WTC11 (cell line): ENCODE measurements around the gene GRAMD1A. TPM values are rescaled to one million over a fixed set of nuclear protein-coding genes. Genes with fewer than 3 reads are reported as not detected.
A peak's percentile ranks its signal among the peaks of the same experiment; 100 is the strongest.

Experiments
- ATAC-seq: fragments of 200-7000 bp; cut with Tn5 transposase; 2 replicates; pipeline ENCODE4 v1.10.0; 2021; ENCODE audit warnings: mild to moderate bottlenecking, moderate library complexity
- CTCF ChIA-PET: fragments of 300-600 bp; sonication (Branson Sonifier 250); formaldehyde crosslinking; loops from one replicate; lab custom pipeline; 2021; ENCODE audit warnings: antibody characterized with exemption; lab: Charles Lee
- POLR2A ChIA-PET: fragments of 350-600 bp; sonication (Branson Sonifier 250); formaldehyde crosslinking; loops from one replicate; lab custom pipeline; 2021; ENCODE audit warnings: antibody characterized with exemption; lab: Charles Lee
- DNase-seq: peaks from one replicate; pipeline ENCODE4 v3.0.0; 2021; ENCODE audit warnings: low spot score
- H3K27ac Mint-ChIP-seq: 2 replicates; pipeline ENCODE4 v1.8.0; 2021; ENCODE audit warnings: mixed read lengths
- H3K27me3 Mint-ChIP-seq: 2 replicates; pipeline ENCODE4 v1.8.0; 2021; ENCODE audit warnings: low read depth, mild to moderate bottlenecking, moderate library complexity, mixed read lengths
- H3K36me3 Mint-ChIP-seq: 2 replicates; pipeline ENCODE4 v1.8.0; 2021; ENCODE audit warnings: mixed read lengths
- H3K4me1 Mint-ChIP-seq: 2 replicates; pipeline ENCODE4 v1.8.0; 2022; ENCODE audit warnings: mixed read lengths
- H3K4me3 Mint-ChIP-seq: 2 replicates; pipeline ENCODE4 v1.8.0; 2021; ENCODE audit warnings: mild to moderate bottlenecking, moderate library complexity, mixed read lengths
- H3K9me3 Mint-ChIP-seq: 2 replicates; pipeline ENCODE4 v1.8.0; 2021; ENCODE audit warnings: mixed read lengths
- ATF2 ChIP-seq: sonication (generic); formaldehyde crosslinking; IDR thresholded peaks from 2 replicates; pipeline ENCODE4 v1.8.1; 2022; ENCODE audit warnings: low read depth, missing genetic modification reagents, borderline replicate concordance
- CTCF ChIP-seq: fragments of 200-600 bp; IDR thresholded peaks from 2 replicates; pipeline ENCODE4 v1.8.0; 2022; ENCODE audit warnings: antibody characterized with exemption
- E2F4 ChIP-seq: sonication (generic); formaldehyde crosslinking; IDR thresholded peaks from 2 replicates; pipeline ENCODE4 v1.8.1; 2022; ENCODE audit warnings: low read depth, mild to moderate bottlenecking, moderate library complexity, missing genetic modification reagents, borderline replicate concordance
- GTF2I ChIP-seq: fragments of 250-450 bp; sonication (Bioruptor Pico); conservative IDR thresholded peaks from 2 replicates; pipeline ENCODE4 v1.4.0; 2021; ENCODE audit warnings: mild to moderate bottlenecking
- NR3C1 ChIP-seq: sonication (generic); formaldehyde crosslinking; conservative IDR thresholded peaks from 2 replicates; pipeline ENCODE4 v1.8.1; 2023; ENCODE audit warnings: low read depth, mild to moderate bottlenecking, missing genetic modification reagents
- OVOL2 ChIP-seq: fragments of 250-450 bp; sonication (Bioruptor Pico); IDR thresholded peaks from 2 replicates; pipeline ENCODE4 v1.9.0; 2021; ENCODE audit warnings: mild to moderate bottlenecking, borderline replicate concordance
- RELA ChIP-seq: sonication (generic); formaldehyde crosslinking; IDR thresholded peaks from 2 replicates; pipeline ENCODE4 v1.8.1; 2022; ENCODE audit warnings: missing genetic modification reagents, mild to moderate bottlenecking, borderline replicate concordance
- SP1 ChIP-seq: sonication (generic); formaldehyde crosslinking; conservative IDR thresholded peaks from 2 replicates; pipeline ENCODE4 v1.8.1; 2022; ENCODE audit warnings: missing genetic modification reagents
- TEAD1 ChIP-seq: sonication (generic); formaldehyde crosslinking; IDR thresholded peaks from 2 replicates; pipeline ENCODE4 v1.8.0; 2022; ENCODE audit warnings: mild to moderate bottlenecking, missing genetic modification reagents
- ZMAT4 ChIP-seq: fragments of 250-450 bp; sonication (Bioruptor Pico); IDR thresholded peaks from 2 replicates; pipeline ENCODE4 v1.9.0; 2021; ENCODE audit warnings: mild to moderate bottlenecking
- ZNF423 ChIP-seq: fragments of 250-450 bp; sonication (Bioruptor Pico); IDR thresholded peaks from 2 replicates; pipeline ENCODE4 v2.1.2; 2022; ENCODE audit warnings: mild to moderate bottlenecking, moderate library complexity
- total RNA-seq: library from RNA; stranded (reverse); gene quantifications from 3 replicates; pipeline ENCODE4 v1.2.3, GENCODE V29; 2021
- TF ChIP-seq, protein P1 (sequence below): fragments of 250-450 bp; sonication (Bioruptor Pico); IDR thresholded peaks from 2 replicates; pipeline ENCODE4 v2.1.2; 2022; ENCODE audit warnings: mild to moderate bottlenecking, moderate library complexity
- TF ChIP-seq, protein P2 (sequence below): sonication (generic); formaldehyde crosslinking; IDR thresholded peaks from 2 replicates; pipeline ENCODE4 v1.8.1; 2023; ENCODE audit warnings: mild to moderate bottlenecking, missing genetic modification reagents, moderate library complexity
- TF ChIP-seq, protein P3 (sequence below): fragments of 250-450 bp; sonication (Bioruptor Pico); IDR thresholded peaks from 2 replicates; pipeline ENCODE4 v1.9.0; 2021; ENCODE audit warnings: mild to moderate bottlenecking
- TF ChIP-seq, protein P4 (sequence below): sonication (generic); formaldehyde crosslinking; IDR thresholded peaks from 2 replicates; pipeline ENCODE4 v1.8.1; 2022; ENCODE audit warnings: missing genetic modification reagents, borderline replicate concordance
- TF ChIP-seq, protein P5 (sequence below): sonication (generic); formaldehyde crosslinking; IDR thresholded peaks from 2 replicates; pipeline ENCODE4 v1.8.0; 2022; ENCODE audit warnings: missing genetic modification reagents

Gene GRAMD1A
- total RNA-seq, 1 experiment from 2014 or later = 389 TPM

- Mint-ChIP-seq H3K4me3 (peak overlapping the region; percentile 29), H3K4me1 (peaks cover 26% of the 10 kb centered on the region)
- TF ChIP-seq TEAD1 (CRISPR knock-in tag) = 0 out of 2 replicates have a peak, but pooled peaks have one; percentile 29
- TF ChIP-seq, protein P1, sequence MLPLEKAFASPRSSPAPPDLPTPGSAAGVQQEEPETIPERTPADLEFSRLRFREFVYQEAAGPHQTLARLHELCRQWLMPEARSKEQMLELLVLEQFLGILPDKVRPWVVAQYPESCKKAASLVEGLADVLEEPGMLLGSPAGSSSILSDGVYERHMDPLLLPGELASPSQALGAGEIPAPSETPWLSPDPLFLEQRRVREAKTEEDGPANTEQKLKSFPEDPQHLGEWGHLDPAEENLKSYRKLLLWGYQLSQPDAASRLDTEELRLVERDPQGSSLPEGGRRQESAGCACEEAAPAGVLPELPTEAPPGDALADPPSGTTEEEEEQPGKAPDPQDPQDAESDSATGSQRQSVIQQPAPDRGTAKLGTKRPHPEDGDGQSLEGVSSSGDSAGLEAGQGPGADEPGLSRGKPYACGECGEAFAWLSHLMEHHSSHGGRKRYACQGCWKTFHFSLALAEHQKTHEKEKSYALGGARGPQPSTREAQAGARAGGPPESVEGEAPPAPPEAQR (CRISPR knock-in tag) = no peak
- no peak for TF ChIP-seq E2F4 (CRISPR knock-in tag)
- TF ChIP-seq, protein P2, sequence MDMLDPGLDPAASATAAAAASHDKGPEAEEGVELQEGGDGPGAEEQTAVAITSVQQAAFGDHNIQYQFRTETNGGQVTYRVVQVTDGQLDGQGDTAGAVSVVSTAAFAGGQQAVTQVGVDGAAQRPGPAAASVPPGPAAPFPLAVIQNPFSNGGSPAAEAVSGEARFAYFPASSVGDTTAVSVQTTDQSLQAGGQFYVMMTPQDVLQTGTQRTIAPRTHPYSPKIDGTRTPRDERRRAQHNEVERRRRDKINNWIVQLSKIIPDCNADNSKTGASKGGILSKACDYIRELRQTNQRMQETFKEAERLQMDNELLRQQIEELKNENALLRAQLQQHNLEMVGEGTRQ = peak; percentile 88
- TF ChIP-seq CTCF = peak; percentile 92
- TF ChIP-seq, protein P3, sequence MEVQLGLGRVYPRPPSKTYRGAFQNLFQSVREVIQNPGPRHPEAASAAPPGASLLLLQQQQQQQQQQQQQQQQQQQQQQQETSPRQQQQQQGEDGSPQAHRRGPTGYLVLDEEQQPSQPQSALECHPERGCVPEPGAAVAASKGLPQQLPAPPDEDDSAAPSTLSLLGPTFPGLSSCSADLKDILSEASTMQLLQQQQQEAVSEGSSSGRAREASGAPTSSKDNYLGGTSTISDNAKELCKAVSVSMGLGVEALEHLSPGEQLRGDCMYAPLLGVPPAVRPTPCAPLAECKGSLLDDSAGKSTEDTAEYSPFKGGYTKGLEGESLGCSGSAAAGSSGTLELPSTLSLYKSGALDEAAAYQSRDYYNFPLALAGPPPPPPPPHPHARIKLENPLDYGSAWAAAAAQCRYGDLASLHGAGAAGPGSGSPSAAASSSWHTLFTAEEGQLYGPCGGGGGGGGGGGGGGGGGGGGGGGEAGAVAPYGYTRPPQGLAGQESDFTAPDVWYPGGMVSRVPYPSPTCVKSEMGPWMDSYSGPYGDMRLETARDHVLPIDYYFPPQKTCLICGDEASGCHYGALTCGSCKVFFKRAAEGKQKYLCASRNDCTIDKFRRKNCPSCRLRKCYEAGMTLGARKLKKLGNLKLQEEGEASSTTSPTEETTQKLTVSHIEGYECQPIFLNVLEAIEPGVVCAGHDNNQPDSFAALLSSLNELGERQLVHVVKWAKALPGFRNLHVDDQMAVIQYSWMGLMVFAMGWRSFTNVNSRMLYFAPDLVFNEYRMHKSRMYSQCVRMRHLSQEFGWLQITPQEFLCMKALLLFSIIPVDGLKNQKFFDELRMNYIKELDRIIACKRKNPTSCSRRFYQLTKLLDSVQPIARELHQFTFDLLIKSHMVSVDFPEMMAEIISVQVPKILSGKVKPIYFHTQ (CRISPR knock-in tag) = no peak
- no peak for TF ChIP-seq ZMAT4 (CRISPR knock-in tag)
- TF ChIP-seq NR3C1 (CRISPR knock-in tag) = no peak
- TF ChIP-seq OVOL2 (CRISPR knock-in tag) = no peak
- peak; percentile 90 for TF ChIP-seq GTF2I (CRISPR knock-in tag)
- TF ChIP-seq, protein P4, sequence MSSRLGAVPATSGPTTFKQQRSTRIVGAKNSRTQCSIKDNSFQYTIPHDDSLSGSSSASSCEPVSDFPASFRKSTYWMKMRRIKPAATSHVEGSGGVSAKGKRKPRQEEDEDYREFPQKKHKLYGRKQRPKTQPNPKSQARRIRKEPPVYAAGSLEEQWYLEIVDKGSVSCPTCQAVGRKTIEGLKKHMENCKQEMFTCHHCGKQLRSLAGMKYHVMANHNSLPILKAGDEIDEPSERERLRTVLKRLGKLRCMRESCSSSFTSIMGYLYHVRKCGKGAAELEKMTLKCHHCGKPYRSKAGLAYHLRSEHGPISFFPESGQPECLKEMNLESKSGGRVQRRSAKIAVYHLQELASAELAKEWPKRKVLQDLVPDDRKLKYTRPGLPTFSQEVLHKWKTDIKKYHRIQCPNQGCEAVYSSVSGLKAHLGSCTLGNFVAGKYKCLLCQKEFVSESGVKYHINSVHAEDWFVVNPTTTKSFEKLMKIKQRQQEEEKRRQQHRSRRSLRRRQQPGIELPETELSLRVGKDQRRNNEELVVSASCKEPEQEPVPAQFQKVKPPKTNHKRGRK = no peak
- TF ChIP-seq ZNF423 (CRISPR knock-in tag) = 0 out of 2 replicates have a peak, but pooled peaks have one; percentile 26
- TF ChIP-seq SP1 (CRISPR knock-in tag) = peak; percentile 46; the same call in 1 of the 2 replicates
- TF ChIP-seq, protein P5, sequence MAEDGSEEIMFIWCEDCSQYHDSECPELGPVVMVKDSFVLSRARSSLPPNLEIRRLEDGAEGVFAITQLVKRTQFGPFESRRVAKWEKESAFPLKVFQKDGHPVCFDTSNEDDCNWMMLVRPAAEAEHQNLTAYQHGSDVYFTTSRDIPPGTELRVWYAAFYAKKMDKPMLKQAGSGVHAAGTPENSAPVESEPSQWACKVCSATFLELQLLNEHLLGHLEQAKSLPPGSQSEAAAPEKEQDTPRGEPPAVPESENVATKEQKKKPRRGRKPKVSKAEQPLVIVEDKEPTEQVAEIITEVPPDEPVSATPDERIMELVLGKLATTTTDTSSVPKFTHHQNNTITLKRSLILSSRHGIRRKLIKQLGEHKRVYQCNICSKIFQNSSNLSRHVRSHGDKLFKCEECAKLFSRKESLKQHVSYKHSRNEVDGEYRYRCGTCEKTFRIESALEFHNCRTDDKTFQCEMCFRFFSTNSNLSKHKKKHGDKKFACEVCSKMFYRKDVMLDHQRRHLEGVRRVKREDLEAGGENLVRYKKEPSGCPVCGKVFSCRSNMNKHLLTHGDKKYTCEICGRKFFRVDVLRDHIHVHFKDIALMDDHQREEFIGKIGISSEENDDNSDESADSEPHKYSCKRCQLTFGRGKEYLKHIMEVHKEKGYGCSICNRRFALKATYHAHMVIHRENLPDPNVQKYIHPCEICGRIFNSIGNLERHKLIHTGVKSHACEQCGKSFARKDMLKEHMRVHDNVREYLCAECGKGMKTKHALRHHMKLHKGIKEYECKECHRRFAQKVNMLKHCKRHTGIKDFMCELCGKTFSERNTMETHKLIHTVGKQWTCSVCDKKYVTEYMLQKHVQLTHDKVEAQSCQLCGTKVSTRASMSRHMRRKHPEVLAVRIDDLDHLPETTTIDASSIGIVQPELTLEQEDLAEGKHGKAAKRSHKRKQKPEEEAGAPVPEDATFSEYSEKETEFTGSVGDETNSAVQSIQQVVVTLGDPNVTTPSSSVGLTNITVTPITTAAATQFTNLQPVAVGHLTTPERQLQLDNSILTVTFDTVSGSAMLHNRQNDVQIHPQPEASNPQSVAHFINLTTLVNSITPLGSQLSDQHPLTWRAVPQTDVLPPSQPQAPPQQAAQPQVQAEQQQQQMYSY = no peak
- TF ChIP-seq ATF2 (CRISPR knock-in tag) = no peak
- no peak for TF ChIP-seq RELA (CRISPR knock-in tag)
These were observed 66.8 kb downstream of the GRAMD1A start for GRCh38 chr19:35066691-35067563.

More at GRCh38 chr19:35066691-35067563, 66.8 kb downstream of the GRAMD1A start:
- peak; percentile 80 for ATAC-seq
- Mint-ChIP-seq H3K27ac (peak overlapping the region; percentile 100), H3K27me3 (peaks cover 32% of the 10 kb centered on the region), H3K9me3 (peaks cover 8% of the 10 kb centered on the region), H3K36me3 (peaks cover 3% of the 10 kb centered on the region)
- POLR2A ChIA-PET = interaction anchor here (0.6 to 1.2 kb wide), 8 partner anchors 12 to 87 kb away, joined by 3 to 8 read pairs (median 3); no protein-coding TSS in a partner anchor
- DNase-seq = peak; percentile 99
- CTCF ChIA-PET = interaction anchor here (0.5 to 3.3 kb wide), 67 partner anchors 9 to 1459 kb away, joined by 3 to 118 read pairs (median 5); partner anchors contain the start of genes FAM187B, FFAR2, FXYD3 and FXYD5
